ENCODE data around the gene ZDHHC12.
"Not testable (repeated sequence)": the region's sequence is repeated elsewhere in the genome, so short reads cannot be mapped to it uniquely, and the experiment has no call there.

Gene ZDHHC12

DNA sequence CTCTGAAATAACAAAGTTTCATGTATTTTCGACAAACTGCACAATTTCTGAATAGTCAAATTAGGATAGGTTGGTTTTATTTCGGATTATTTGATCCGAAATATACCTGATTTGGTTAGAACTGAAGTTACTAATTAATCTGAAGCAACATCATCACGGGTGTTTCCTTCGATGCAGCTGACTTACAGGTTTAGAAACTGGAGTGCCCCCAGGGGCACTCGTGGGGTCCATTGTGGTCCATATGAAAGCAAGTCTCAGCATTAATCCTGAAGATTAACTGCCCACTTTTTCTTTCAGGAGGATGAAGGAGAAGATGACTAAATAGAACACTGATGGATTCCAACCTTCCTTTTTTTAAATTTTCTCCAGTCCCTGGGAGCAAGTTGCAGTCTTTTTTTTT is 29.6 kb downstream of the ZDHHC12 start:
- TF ChIP-seq, protein P1, sequence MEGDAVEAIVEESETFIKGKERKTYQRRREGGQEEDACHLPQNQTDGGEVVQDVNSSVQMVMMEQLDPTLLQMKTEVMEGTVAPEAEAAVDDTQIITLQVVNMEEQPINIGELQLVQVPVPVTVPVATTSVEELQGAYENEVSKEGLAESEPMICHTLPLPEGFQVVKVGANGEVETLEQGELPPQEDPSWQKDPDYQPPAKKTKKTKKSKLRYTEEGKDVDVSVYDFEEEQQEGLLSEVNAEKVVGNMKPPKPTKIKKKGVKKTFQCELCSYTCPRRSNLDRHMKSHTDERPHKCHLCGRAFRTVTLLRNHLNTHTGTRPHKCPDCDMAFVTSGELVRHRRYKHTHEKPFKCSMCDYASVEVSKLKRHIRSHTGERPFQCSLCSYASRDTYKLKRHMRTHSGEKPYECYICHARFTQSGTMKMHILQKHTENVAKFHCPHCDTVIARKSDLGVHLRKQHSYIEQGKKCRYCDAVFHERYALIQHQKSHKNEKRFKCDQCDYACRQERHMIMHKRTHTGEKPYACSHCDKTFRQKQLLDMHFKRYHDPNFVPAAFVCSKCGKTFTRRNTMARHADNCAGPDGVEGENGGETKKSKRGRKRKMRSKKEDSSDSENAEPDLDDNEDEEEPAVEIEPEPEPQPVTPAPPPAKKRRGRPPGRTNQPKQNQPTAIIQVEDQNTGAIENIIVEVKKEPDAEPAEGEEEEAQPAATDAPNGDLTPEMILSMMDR (conservative IDR thresholded peaks at IDR 0.05; ENCODE audit: low read depth, low read length): no peak
- DNase-seq (ENCODE audit: low read depth): no peak
- H3K4me3 ChIP-seq (ENCODE audit: low read depth, low read length): no peak overlapping the region

DNA sequence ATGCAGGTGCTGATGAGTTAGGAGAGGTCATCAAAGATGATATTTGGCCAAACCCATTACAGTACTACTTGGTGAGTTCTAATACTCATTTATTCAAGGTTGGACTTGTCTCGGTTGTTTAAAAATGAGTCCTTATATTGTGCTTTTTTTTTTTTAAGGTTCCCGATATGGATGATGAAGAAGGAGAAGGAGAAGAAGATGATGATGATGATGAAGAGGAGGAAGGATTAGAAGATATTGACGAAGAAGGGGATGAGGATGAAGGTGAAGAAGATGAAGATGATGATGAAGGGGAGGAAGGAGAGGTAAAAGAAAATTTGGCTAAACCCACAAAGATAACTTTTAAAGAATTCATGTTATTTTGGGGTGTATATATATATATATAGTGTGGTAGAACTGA is 30.2 kb downstream of the ZDHHC12 start:
- DNase-seq (ENCODE audit: low read depth): not testable (repeated sequence)

DNA sequence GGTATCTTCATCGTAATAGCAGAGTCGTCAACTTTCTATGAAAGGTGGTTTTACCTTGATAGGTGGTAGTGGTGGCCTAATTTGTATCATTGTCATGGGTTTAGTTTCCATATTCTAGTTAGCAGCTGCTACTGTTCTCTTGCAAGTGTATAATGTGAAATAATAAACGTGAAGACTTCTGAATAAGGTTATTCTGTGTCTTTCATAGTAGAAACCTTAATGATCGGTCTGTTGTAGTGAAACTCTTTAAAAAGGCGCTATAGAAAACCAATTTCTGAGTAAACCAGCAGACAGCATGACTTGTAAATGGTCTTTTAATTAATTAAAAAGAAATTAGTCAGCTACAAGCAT is 33.3 kb downstream of the ZDHHC12 start:
- no peak for DNase-seq (ENCODE audit: low read depth)
- TF ChIP-seq, protein P1 (conservative IDR thresholded peaks at IDR 0.05; ENCODE audit: low read depth, low read length): no peak
- H3K4me3 ChIP-seq (ENCODE audit: low read depth, low read length): peak overlapping the region; percentile 80

More for the DNA sequence above, 30.2 kb downstream of the ZDHHC12 start:
- H3K4me3 ChIP-seq (ENCODE audit: low read depth, low read length): not testable (repeated sequence)

DNA sequence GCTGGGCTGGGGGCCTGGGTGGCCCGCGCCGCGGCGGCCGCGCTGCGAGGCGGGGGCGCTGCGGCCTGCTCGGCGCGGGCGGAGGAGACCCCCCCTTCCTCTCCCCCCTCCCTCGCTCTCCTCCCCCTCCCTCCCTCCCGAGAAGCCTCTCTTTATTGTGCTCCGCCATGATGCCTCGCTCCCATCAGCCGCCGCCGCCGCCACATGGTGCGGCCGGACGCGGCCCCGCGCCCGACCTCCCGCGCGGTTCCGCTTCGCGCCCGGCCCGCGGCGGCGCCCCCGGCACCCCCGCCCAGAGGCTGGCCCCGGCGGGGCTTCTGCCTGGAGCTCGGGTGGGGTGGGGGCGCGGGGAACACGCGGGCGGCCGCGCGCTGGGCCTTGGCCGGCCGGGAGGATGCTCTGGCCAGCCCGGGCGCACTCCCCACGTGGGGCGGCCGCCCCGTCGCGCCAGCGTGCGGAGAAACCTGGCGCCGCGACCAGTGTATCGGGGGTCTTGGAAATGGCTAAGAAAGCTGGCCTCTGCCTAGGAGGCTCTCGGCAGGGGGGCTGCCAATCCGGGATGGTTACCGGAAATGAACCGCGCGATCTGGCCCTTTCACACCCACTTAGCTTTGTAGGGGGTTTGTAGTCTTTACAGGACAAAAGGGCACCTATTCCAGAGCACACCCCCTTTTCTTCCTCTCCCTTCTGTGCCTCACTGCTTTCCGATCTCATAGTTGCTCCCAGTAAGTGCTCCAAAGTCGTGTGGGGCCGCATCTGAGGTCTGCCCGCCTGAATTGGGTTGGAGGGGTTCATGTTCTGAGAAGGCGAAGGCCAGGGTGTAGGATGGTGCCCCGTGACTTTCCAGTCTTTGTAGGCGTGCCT is 33.9 kb downstream of the ZDHHC12 start:
- TF ChIP-seq, protein P1 (conservative IDR thresholded peaks at IDR 0.05; ENCODE audit: low read depth, low read length): no peak
- H3K4me3 ChIP-seq (ENCODE audit: low read depth, low read length): peak overlapping the region; percentile 80
- no peak for DNase-seq (ENCODE audit: low read depth)

DNA sequence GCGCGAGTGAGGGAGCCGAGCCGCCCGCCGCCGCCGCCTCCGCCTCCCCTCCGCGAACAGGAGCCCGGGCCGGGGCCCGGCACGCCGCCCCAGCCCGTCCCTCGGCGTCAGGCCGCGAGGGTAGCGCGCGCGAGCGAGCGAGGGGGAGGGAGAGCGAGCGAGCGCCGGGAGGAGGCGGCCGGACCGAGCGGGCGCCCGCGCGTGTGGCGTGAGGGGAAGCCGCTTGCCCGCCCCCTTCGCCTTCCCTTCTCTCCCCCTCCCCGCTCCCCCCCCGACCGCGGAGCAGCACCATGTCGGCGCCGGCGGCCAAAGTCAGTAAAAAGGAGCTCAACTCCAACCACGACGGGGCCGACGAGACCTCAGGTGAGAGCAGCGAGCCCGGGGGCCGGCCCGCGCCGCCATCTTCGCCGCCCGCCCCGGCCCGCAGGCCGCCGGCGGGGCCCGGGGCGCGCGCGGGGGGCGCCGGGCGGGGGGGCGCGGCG is 34.6 kb downstream of the ZDHHC12 start:
- H3K4me3 ChIP-seq (ENCODE audit: low read depth, low read length): peak overlapping the region; percentile 80
- no peak for DNase-seq (ENCODE audit: low read depth)
- TF ChIP-seq, protein P1 (conservative IDR thresholded peaks at IDR 0.05; ENCODE audit: low read depth, low read length): no peak

DNA sequence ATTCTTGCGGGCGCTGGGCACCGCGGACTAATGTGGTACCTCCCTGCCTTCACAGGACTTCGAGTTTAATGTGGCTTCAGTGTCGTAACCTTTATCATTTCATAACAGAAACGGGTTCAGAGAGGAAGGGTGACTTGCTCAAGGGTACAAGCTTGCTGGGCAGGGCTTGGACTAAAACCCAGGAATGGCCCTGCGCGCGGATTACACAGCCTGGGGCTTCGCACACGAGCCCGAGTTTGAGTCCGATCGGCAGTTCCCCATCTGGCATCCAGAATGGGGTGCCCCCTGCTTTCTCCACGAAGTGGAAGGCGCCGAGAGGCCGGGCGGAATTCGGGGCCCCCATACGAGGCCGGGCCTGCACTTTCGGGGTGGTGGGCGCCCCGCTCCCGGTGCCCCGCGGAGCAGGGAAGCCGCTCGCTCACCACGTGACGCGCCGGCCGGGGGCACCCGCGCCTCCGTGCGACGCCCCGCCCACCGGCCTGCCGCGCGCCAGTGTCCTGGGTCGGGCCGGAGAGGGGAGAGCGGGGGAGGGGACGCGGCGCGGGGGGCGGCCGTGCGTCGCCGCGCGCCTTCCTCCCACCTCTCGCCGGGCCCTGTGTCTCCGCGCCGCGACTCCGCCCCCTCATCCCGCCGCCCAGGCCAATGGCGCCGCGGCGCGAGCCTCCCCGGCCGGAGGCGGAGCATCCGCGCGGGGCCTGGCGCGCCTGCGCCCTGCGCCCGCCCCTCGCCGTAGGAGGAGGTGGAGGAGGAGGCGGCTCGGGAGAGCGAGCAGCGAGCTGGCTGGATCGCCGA is 35.2 kb downstream of the ZDHHC12 start, which contains the start of gene SET:
TSS of gene SET (plus strand) at position 722 of the 792 bp plus-strand sequence. CDS start 361 bp downstream, outside the sequence.
- TF ChIP-seq, protein P1 (conservative IDR thresholded peaks at IDR 0.05; ENCODE audit: low read depth, low read length): no peak
- DNase-seq (ENCODE audit: low read depth): peak; percentile 92
- peak within 1 kb of the TSS; percentile 80 for H3K4me3 ChIP-seq (ENCODE audit: low read depth, low read length)

DNA sequence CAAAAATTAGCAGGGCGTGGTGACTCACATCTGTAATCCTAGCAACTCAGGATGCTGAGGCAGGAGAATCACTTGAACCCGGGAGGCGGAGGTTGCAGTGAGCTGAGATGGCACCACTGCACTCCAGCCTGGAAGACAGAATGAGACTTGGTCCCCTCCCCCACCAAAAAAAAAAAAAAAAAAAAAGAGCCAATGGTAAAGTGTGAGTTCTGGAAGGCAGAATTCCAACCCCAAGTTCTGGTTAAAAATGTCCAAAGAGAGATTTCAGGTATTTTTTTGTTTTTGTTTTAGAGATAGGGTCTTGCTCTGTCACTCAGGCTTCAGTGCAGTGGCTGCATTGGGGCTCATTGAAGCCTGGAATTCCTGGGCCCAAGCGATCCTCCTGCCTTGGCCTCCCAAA is 36.5 kb downstream of the ZDHHC12 start:
- H3K4me3 ChIP-seq (ENCODE audit: low read depth, low read length): no peak overlapping the region
- TF ChIP-seq, protein P1 (conservative IDR thresholded peaks at IDR 0.05; ENCODE audit: low read depth, low read length): no peak
- no peak for DNase-seq (ENCODE audit: low read depth)

All from choroid plexus epithelial cell (primary cell).